Measurements from ENCODE around the gene ICAM4. TPM values are rescaled to one million over a fixed set of nuclear protein-coding genes. Genes with fewer than 3 reads are reported as not detected.
A peak's percentile ranks its signal among the peaks of the same experiment; 100 is the strongest.

ICAM4 gene
- total RNA-seq, 2 experiments from 2014 or later: 0.38 TPM; not detected in 1

GRCh38 chr19:10251792-10252694, 34.7 kb upstream of the ICAM4 start, which contains the start of gene MRPL4:
TSS of gene MRPL4 (plus strand) at chr19:10252214. CDS start at chr19:10252254, 40 bp downstream.
- ChIA-PET POLR2A (interaction anchor here (0.6 kb wide), 1 partner anchor 114 kb away, joined by 4 read pairs; no protein-coding TSS in a partner anchor), CTCF (ENCODE audit: unreplicated experiment) (no interaction called here)
- BruUV-seq (replicated peaks): no TSS peak
- Histone ChIP-seq H3K36me3 (ENCODE audit: insufficient read depth, low read length) (peaks cover 44% of the 10 kb centered on the region), H3K4me2 (ENCODE audit: low read length) (peak within 1 kb of the TSS; percentile 100), H3K9me3 (ENCODE audit: low read length) (no peaks in the 10 kb centered on the region), H3K9me2 (ENCODE audit: insufficient read depth, low read length) (no peaks in the 10 kb centered on the region), H2AFZ (ENCODE audit: low read length) (peak within 1 kb of the TSS; percentile 53; the same call in 1 of the 2 replicates), H3K4me3 (ENCODE audit: low read depth, low read length, poor library complexity, severe bottlenecking) (peak within 1 kb of the TSS; percentile 97), H3K27ac (ENCODE audit: low read depth, low read length, poor library complexity, severe bottlenecking) (peak within 1 kb of the TSS; percentile 54), H3K79me2 (ENCODE audit: insufficient read depth, low read depth, low read length) (peaks cover 33% of the 10 kb centered on the region), H3K4me1 (ENCODE audit: insufficient read depth, low read length, poor library complexity, severe bottlenecking) (peaks cover 48% of the 10 kb centered on the region), H4K20me1 (ENCODE audit: insufficient read depth, low read length) (peaks cover 18% of the 10 kb centered on the region)
- intact Hi-C loops (cut with micrococcal nuclease; ENCODE audit: unreplicated experiment): loop anchor here (2.0 to 5.0 kb wide), 3 partner anchors 35 to 75 kb away; partner anchors contain the start of gene DNMT1
- no peak for TF ChIP-seq EZH2phosphoT487 (IDR thresholded peaks at IDR 0.05; ENCODE audit: borderline replicate concordance, low read depth, low read length)
- DNase-seq (ENCODE audit: low spot score): peak; percentile 99

GRCh38 chr19:10252707-10253106, 34.0 kb upstream of the ICAM4 start:
- TF ChIP-seq EZH2phosphoT487 (IDR thresholded peaks at IDR 0.05; ENCODE audit: borderline replicate concordance, low read depth, low read length): no peak
- no peak for TF ChIP-seq CTCF (conservative IDR thresholded peaks at IDR 0.05; ENCODE audit: low read length)

GRCh38 chr19:10254244-10254643, 32.5 kb upstream of the ICAM4 start:
- TF ChIP-seq EZH2phosphoT487 (IDR thresholded peaks at IDR 0.05; ENCODE audit: borderline replicate concordance, low read depth, low read length) (no peak), CTCF (conservative IDR thresholded peaks at IDR 0.05; ENCODE audit: low read length) (no peak)
- Histone ChIP-seq H3K9me3 (ENCODE audit: low read length) (no peaks in the 10 kb centered on the region), H3K4me1 (ENCODE audit: insufficient read depth, low read length, poor library complexity, severe bottlenecking) (peaks cover 32% of the 10 kb centered on the region), H4K20me1 (ENCODE audit: insufficient read depth, low read length) (peaks cover 18% of the 10 kb centered on the region), H2AFZ (ENCODE audit: low read length) (no peak overlapping the region), H3K4me2 (ENCODE audit: low read length) (peak overlapping the region; percentile 100; the same call in 1 of the 2 replicates), H3K27ac (ENCODE audit: low read depth, low read length, poor library complexity, severe bottlenecking) (no peak overlapping the region), H3K9me2 (ENCODE audit: insufficient read depth, low read length) (no peaks in the 10 kb centered on the region), H3K36me3 (ENCODE audit: insufficient read depth, low read length) (peaks cover 65% of the 10 kb centered on the region), H3K79me2 (ENCODE audit: insufficient read depth, low read depth, low read length) (peaks cover 33% of the 10 kb centered on the region), H3K4me3 (ENCODE audit: low read depth, low read length, poor library complexity, severe bottlenecking) (no peak overlapping the region)
- CTCF ChIA-PET (ENCODE audit: unreplicated experiment): no interaction called here
- no TSS peak for BruUV-seq (replicated peaks)
- POLR2A ChIA-PET: interaction anchor here (0.5 to 0.6 kb wide), 2 partner anchors 75 to 140 kb away, joined by 3 to 4 read pairs; no protein-coding TSS in a partner anchor
- DNase-seq (ENCODE audit: low spot score): no peak
- intact Hi-C loops (cut with micrococcal nuclease; ENCODE audit: unreplicated experiment): loop anchor here (5.0 kb wide), 1 partner anchor 37 kb away; no protein-coding TSS in a partner anchor

More at GRCh38 chr19:10252707-10253106, 34.0 kb upstream of the ICAM4 start:
- H4K20me1 ChIP-seq (ENCODE audit: insufficient read depth, low read length): peaks cover 18% of the 10 kb centered on the region
- H3K4me2 ChIP-seq (ENCODE audit: low read length): peak overlapping the region; percentile 100
- H3K4me1 ChIP-seq (ENCODE audit: insufficient read depth, low read length, poor library complexity, severe bottlenecking): peaks cover 42% of the 10 kb centered on the region
- no peak for DNase-seq (ENCODE audit: low spot score)
- POLR2A ChIA-PET: interaction anchor here (0.6 kb wide), 1 partner anchor 114 kb away, joined by 4 read pairs; no protein-coding TSS in a partner anchor
- H3K9me3 ChIP-seq (ENCODE audit: low read length): no peaks in the 10 kb centered on the region
- peak overlapping the region; percentile 97 for H3K4me3 ChIP-seq (ENCODE audit: low read depth, low read length, poor library complexity, severe bottlenecking)
- CTCF ChIA-PET (ENCODE audit: unreplicated experiment): no interaction called here
- intact Hi-C loops (cut with micrococcal nuclease; ENCODE audit: unreplicated experiment): loop anchor here (5.0 kb wide), 1 partner anchor 35 kb away; no protein-coding TSS in a partner anchor
- H3K79me2 ChIP-seq (ENCODE audit: insufficient read depth, low read depth, low read length): peaks cover 33% of the 10 kb centered on the region
- TSS peak; percentile 68 for BruUV-seq (replicated peaks)
- H2AFZ ChIP-seq (ENCODE audit: low read length): no peak overlapping the region
- H3K36me3 ChIP-seq (ENCODE audit: insufficient read depth, low read length): peaks cover 51% of the 10 kb centered on the region
- peak overlapping the region; percentile 54 for H3K27ac ChIP-seq (ENCODE audit: low read depth, low read length, poor library complexity, severe bottlenecking)
- no peaks in the 10 kb centered on the region for H3K9me2 ChIP-seq (ENCODE audit: insufficient read depth, low read length)

All from OCI-LY7 (cell line).